AG09309 (cell line): ENCODE measurements around the gene TRIL.
A peak's percentile ranks its signal among the peaks of the same experiment; 100 is the strongest.

Experiments used
- DNase-seq: peaks from one replicate; pipeline ENCODE4 v3.0.0-alpha.2; 2010; ENCODE audit warnings: low read depth
- H3K4me3 ChIP-seq: 2 replicates; pipeline ENCODE4 v1.5.1; 2011; ENCODE audit warnings: mild to moderate bottlenecking, low read depth, low read length, moderate library complexity; ENCODE audit not compliant: control insufficient read depth
- TF ChIP-seq, protein P1 (sequence below): IDR thresholded peaks from 2 replicates; pipeline ENCODE4 v1.5.1; 2011; ENCODE audit warnings: mild to moderate bottlenecking, low read depth, low read length, inconsistent platforms; ENCODE audit not compliant: insufficient read depth, control insufficient read depth; ENCODE audit errors: missing control alignments

Gene TRIL

DNA sequence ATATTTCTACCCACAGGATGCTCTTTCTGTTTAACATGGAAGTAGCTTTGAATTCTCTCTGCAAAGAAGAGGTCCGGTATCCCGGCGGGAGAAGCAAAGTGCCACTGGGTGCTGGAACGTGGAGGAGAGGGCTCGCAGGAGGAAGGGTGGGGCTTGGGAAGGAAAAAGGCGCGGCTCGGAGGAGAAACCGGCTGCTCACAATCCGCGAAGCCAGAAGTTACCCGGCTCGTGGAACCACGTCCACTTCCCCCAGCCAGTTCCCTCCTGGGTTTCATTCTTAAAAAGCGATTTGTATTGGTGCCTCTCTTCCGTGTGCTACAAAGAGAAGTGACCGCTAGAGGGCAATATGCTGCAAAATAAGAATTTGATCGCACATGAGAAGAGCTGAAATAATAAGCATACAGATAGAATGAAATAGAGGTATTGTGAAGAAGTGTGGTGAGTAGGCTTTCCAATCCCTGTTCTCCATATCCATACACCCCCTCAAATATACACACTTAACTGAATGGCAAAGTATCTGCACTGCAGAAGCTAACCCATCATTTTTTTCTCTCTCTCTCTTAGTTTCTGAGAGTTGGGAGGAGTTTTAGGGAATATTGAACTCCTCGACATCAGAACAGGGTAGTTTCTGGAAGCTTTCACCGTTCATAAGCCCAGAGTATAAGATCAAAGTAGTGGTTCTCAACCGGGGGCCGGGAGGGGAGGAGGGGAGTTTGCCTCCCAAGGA lies 31.1 kb downstream of the TRIL start:
- TF ChIP-seq, protein P1, sequence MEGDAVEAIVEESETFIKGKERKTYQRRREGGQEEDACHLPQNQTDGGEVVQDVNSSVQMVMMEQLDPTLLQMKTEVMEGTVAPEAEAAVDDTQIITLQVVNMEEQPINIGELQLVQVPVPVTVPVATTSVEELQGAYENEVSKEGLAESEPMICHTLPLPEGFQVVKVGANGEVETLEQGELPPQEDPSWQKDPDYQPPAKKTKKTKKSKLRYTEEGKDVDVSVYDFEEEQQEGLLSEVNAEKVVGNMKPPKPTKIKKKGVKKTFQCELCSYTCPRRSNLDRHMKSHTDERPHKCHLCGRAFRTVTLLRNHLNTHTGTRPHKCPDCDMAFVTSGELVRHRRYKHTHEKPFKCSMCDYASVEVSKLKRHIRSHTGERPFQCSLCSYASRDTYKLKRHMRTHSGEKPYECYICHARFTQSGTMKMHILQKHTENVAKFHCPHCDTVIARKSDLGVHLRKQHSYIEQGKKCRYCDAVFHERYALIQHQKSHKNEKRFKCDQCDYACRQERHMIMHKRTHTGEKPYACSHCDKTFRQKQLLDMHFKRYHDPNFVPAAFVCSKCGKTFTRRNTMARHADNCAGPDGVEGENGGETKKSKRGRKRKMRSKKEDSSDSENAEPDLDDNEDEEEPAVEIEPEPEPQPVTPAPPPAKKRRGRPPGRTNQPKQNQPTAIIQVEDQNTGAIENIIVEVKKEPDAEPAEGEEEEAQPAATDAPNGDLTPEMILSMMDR: peak; percentile 73
- H3K4me3 ChIP-seq: peak overlapping the region; percentile 77
- peak; percentile 79 for DNase-seq

DNA sequence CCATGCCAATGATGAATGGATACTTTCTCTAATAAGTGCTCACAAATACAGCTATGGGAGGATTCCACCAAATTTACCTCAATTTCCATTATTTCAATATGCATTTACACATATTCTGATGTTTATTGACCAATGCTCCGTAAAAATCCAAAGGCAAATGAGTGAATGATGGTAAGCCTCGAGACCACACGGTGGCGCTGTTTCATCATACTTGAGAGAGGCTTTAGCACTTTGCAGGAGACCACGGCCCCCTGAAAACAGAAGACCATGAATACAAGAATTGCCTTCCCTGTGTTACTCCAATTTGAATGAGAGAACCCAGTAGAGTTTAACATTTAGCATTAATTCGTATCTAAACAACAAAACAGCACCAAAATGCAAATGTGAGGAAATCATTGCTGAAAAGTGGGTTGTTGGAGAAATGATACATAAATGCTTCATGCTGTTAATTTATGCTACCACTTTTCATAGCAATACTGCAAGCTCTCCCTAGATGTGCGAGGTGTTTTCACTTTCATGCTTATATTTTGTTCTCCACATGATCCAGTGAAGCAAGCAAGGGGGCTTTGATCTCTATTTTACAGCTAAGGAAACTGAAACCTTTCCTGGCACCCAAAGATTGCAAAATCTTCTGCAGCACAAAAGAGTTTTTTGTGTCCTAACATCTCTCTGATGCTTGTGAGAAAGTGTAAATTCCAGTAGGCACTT lies 35.4 kb downstream of the TRIL start:
- TF ChIP-seq, protein P1: peak; percentile 81
- no peak overlapping the region for H3K4me3 ChIP-seq
- no peak for DNase-seq

DNA sequence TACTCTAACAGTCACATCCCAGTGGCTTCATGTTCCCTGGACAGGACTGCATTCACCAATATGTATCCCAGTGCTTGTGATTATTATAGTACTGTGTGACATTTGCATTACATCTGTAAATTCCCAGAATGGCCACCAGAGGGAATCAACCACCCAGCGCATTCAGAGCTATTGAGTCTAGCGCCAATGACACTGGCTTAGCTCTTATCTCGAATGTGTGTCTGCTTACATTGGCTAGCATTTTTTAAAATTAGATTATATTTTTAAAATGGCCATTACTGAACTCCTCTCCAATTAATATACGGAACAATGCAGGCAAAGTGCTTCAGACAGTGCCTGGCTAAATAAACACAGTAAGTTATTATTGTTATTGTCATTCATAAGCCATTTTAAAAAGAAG lies 36.3 kb downstream of the TRIL start:
- TF ChIP-seq, protein P1: peak; percentile 80
- no peak overlapping the region for H3K4me3 ChIP-seq
- no peak for DNase-seq

DNA sequence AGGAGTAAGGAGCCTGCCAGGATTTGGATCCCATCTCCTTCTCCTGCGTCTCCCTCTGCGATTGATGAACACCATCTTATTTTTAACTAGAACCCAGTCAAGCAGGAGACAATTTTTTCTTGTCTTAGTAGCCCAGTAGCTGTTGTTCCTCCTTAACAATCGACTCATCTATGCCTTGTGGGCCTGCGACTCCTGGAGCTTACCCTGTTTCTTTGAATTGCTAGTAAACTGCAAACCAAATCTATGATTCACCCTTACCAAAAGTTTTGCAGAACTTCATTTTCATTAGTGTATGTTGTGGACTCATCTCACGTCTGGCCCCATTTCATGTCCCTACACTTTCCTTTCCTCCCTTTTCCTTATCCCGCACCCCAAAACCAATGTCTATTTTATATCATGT lies 37.7 kb downstream of the TRIL start:
- H3K4me3 ChIP-seq: no peak overlapping the region
- TF ChIP-seq, protein P1: no peak
- no peak for DNase-seq

DNA sequence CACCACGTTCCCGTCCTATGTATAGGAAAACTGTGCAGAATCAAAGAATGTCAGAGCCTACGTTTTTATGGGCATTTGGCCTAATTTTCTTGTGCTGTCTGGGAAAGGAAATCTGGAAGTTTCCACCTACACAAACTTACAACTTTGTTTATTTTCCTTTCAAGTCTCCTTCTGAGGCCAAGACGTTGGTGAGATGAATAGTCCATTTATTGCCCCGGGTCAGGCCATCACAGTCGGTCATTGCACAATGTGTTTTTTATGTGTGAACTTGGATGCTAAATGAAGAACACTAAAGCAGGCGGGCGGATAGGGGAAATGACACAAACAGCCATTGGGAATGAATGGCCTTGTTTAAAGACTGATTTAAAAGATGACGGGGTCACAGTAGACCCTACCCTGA lies 38.6 kb downstream of the TRIL start:
- DNase-seq: no peak
- no peak overlapping the region for H3K4me3 ChIP-seq
- TF ChIP-seq, protein P1: no peak

DNA sequence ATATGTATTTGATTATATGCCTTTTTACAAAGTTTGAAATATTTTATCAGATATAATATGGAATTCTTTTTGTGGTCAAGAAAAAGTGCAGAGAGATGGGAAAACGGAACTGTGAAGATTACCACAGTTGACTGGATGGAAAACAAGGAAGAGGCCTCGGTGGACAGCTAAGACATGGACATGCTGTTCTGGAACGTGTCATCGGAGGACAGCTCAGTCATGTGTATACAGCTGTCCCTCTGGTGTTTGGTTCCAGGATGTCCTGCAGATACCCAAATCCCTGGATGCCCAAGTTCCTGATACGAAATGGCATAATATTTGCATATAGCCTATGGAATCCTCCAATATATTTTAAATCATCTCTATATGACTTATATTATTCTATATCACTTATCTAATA lies 49.4 kb downstream of the TRIL start:
- no peak for DNase-seq
- no peak overlapping the region for H3K4me3 ChIP-seq
- TF ChIP-seq, protein P1: no peak
